Mucosa of gallbladder (tissue), 1 donor: ENCODE data around the gene SGO2. TPM values are rescaled to one million over a fixed set of nuclear protein-coding genes. Genes with fewer than 3 reads are reported as not detected.
A peak's percentile ranks its signal among the peaks of the same experiment; 100 is the strongest.
"Not testable (repeated sequence)": the region's sequence is repeated elsewhere in the genome, so short reads cannot be mapped to it uniquely, and the experiment has no call there.

Experiments
- DNase-seq: peaks from one replicate; pipeline ENCODE4 v3.0.0-alpha.2; 2020; ENCODE audit warnings: low spot score
- total RNA-seq: library from RNA; stranded (reverse); gene quantifications from one replicate; pipeline ENCODE4 v1.2.1, GENCODE V29; 2021
- donor health status: DM: no; HTN: no; CAD: no.

The SGO2 gene
- total RNA-seq, 1 donor from 2014 or later: 2.0 TPM

DNA sequence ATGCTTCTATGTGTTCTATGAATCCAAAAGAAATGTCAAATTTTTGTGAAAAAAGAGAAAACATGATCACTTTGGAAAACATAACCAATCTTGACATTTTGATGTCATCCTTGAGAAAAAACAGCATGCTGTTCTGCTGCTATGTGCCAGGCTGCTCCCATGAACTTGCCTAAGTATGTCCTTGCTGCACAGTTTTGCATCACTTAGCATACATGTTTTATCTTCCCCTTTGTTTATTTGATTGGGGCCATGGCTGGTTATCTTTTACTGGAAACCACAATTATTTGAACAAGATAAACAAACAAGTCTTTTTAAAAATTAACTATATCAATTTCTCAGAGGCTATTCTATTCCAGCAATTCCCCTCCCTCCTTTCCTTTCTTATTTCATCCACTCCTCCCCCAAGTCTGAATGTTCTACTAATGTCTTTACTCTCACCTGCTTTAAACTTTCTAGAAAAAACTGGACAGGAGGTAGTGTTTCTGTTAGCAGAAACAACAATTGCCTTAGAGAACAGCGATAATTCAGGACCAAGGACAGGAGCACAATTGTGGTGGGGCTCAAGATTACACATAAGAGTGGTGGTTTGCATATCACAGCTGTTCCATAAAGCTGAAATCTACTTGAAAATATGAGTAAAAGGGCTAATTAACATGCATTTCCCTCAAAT lies 66.5 kb downstream of the SGO2 start:
- peak; percentile 29 for DNase-seq

DNA sequence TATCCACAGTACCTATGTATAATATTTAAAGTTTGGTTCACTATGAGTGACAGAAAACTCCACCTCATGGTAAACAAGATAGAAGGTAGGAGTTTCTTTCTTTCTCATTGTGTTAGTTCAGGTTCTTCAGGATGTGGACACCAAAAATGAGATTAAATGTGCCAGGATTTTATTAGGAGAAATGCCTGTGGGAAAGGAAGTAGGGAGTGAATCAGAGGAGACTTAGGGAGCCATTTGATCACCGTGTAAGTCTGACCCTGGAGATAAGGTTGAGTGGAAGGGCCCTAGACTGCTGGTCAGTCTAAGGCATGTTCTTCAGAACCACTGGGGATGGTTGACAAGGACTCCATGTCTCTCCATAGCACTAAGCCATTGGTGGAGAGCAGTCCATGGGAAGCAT lies 67.9 kb downstream of the SGO2 start:
- no peak for DNase-seq

DNA sequence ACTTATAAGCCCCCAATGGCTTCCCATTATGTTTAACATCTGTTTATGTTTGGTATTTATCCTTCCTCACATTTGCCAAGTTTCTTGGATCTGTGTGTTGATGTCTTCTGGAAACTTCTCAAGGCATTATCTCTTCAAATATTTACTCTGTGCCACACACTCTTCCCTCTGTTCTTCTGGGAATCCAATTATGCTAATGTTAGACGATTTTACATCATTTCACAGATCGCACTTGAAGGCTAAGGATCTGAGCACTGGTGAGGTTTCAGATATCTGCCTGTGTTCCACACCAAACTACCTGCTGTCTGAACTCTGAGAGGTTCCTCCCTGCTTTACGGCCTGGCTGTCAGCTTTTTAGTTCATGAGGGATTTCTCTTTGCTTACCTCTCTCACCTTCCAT lies 69.9 kb downstream of the SGO2 start:
- DNase-seq: no peak

DNA sequence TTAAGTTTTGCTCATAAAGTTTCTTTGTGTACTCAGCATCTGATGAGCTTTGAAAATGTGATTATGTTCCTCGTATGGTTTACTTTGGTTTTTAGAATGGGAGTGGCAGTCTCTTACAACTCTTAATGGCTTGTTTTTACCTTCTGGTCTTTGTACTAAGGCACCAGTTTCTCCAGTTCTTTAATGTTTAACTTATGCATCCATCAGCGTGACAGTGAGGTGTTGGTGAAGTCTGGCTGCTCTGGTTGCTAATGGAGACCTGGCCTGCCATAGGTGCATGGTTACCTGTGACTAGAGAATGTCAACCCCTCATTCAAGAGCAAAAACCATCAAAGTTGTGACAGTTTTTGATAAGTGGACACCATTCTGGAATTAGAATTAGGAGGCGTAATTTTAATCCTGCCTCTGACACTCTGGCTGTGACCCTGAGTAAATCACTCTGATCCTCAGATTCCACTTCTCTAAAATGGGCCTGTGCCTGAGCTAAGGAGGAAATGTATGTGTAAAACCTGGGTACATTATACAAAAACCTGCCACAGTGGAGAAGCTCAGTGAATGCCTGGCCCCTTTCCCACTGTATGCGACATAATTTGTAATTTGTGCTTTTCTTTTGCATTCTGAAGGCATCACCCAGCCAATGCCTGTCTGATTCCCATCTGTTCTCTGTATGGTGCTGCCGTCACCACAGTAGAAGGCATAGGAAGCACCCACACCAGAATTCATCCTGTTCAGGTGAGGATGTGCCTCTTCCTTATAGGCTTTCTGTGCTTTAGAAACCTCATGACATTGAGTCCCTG lies 71.0 kb downstream of the SGO2 start:
- peak; percentile 51 for DNase-seq

DNA sequence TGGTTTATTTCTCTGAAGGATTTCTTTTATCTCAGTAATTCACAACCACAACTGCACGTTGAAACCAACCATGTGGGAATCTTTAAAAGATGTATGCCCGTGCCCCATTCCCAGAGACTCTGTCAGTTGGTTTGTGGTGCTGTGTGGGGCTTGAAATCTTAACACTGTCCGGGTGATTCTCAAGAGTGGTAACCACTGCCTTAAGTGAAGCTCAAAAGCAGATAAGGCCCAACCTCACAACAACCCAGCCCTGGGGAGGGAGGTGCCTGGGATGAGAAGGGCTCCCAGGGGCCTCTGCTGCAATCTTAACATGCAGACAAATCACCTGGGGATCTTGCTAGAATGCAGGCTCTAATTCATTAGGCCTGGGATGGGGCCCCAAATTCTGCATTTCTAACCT lies 73.2 kb downstream of the SGO2 start:
- DNase-seq: no peak

DNA sequence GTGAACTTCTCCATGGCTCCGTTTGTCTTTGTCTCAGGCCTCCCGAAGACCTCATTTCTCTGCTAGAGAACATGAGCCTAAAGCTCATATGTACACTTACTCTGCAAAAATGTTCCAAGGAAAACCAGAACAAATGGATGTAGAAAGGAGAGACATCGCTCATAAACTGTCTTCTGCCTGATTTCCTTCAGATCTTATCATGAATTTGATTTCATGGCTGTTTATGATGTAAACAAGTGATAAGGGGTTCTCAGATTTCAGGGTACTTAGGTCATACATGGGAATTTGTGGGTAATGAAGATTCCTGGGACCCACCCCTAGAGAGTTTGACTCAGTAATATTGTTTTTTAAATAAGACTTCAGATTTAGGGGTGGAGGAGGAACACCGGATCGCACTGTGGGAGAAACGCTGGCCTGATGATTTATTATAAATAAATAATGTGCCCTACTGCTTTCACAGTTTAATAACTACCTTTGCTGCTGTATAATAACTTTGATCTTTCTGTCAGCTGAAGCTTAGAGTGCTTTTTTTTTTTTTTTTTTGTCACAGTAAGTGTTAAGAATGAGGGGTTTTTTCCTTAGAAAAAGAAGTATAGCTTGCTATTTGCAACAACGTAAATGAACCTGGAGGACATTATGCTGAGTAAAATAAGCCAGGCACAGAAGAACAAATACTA lies 74.7 kb downstream of the SGO2 start:
- no peak for DNase-seq

DNA sequence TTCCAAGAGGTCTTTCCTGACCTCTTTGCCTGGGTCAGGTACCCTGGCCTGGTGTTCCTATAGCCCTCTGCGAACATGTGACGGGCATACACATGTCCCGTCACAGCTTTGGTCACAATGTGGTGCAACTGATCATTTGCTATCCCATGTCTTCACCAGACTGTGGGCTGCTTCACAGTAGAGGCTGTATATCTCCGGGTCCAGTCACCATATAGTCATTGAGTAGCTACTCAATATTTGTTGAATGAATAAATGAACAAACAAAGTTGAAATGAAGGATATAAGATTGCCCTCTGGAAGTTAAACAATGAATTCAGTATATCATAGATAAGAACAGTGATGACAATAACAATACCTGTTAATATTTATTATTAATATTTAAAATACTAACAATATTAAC lies 76.6 kb downstream of the SGO2 start:
- DNase-seq: no peak

DNA sequence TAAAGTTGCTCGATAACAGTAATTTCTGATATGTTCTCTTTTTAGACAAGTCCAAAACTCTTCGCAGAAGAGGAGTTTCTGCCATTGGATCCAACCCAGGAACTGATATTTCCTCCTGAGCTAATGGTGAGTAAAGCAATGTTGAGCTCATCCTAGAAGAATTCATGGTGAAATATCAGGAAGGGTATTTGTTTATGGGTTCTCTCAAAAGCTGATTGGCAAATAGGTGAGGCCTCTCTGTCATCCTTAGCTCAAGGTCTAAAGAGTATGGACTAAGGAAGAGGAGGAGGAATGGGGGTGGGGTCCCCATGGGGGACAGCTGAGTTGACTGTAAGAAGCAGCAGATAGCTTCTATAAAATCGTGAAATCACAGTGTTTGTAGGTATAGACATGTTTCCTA lies 78.0 kb downstream of the SGO2 start:
- DNase-seq: no peak

DNA sequence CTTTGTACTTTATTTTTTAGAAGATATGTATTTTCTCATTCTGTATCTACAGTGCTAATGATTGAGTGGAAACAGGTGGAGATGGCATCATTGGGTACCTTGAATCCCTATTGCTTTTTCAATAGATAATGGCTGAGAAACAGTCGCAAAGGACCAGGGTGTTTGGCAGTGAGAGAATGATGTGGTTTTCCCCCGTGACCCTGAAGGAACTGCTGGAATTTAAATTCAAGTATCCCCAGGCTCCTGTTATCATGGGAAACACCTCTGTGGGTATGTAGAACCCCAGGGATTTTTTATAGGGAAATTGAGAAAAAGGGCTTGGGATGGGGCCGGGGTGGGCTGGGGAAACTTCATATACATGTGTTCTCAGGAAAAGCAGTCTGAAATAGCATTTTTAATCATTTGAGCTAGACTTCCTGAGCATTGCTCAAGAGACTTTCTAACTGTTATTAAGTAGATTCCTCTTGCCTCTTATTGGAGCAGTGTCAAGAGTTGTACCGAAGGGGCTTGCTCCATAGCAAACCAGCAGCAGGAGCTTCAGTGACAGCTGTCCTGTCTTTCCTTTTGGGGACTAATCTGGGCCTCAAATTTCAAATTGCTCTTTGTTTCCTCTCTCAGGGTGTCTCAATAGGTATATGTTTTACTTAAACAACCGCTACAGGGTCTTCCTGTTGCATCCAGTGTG lies 78.7 kb downstream of the SGO2 start:
- no peak for DNase-seq

DNA sequence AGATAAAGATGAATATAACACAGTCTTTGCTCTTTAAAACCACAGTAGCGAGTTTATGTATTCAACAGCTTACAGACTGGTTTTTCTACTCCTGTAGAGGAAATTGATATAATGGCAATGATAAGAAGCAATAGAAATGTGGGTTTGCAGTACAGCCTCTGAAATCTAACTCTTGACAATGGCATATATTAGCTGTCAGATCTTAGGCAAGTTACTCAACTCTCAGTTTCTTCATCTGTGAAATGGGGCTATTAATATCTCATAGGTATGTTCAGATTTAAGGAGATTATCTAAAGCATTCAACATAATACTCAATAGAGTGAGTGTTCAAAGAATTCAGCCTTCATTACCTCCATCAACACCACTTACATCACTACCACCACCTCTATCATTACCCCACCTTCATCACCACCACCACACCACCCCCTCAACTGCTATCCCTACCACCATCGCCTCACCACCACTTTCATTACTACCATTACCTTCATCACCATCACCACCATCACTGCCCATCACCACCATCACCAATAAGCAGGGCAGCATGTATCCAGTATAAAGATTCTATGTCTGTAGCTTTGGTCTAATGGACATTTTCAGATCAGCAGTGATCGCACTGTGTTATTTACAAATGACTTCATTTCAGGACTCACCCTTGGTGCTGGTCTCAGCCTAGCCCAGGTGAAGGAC lies 82.5 kb downstream of the SGO2 start:
- no peak for DNase-seq

DNA sequence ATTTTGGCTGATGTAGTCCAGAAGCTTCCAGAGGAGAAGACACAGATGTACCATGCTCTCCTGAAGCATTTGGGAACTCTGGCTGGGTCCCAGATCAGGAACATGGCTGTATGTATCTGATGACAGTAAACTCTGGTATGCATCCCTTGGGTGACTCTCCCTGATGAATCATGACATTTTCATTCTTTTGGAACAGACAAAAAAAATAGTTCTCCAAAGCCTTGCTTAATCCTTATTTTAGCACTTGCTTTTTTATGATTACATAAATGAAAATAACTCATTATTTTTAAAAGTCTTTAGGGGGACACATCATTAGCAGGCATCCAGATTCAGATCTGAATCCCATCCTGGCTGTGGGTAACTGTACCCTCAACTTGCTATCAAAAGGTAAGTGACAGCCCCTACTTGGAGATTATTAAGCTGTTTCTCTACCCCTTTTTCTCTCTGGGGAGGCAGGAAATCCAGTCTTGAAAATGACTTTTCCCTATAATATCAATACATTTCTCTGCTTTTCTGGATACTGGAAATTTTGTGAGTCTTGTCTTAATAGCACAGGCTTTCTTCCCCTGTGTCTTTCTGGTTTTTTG lies 83.1 kb downstream of the SGO2 start:
- no peak for DNase-seq

DNA sequence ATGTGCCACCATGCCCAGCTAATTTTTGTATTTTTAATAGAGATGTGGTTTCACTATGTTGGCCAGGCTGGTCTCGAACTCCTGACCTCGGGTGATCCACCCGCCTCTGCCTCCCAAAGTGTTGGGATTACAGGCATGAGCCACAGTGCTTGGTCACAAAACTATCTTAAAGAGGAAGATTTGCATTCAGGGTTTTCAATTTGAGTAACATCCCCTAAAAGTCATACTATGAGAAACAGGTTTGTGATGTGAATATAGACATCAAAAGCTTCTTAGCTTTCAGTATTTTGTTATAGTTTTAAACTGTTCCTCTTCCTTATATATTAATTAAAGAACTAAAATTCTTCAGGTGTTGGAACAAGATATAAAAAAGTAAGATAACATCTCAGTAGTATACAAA lies 84.2 kb downstream of the SGO2 start:
- not testable (repeated sequence) for DNase-seq

DNA sequence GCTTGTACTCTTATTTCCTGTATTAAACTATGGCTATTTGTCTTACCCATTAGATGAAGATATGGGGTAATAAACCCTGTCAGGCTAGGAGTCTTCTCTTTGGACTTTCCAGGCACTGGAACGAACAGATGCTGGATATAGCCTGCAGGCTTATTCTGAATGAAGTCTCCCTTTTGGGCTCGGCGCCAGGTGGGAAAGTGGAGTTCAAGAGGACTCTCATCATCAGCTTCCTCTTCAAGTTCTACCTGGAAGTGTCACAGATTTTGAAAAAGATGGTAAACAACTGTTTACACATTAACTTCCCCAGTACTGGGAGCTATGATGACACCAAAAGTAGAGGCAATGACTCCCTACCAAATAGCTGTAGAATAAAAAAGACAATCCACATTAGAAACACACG lies 87.7 kb downstream of the SGO2 start:
- no peak for DNase-seq

DNA sequence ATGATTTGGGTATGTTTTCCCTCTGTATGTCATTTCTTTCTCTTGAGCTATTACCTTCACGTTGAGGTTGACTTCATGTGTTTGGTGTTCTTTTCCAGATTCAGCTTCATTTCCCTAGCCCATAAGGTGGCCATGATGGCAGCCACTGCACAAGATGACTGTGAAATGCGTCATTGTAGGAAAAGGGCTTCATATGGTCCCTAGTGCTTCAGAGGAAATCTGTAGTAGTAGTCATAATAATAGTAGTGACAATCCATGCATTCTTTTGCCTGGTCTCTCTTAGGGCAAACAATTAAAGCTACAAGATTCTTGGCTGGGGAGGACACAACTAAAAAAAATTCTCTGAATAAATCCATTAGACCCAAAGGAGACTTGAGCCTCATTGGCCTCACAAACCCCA lies 88.2 kb downstream of the SGO2 start:
- DNase-seq: no peak

DNA sequence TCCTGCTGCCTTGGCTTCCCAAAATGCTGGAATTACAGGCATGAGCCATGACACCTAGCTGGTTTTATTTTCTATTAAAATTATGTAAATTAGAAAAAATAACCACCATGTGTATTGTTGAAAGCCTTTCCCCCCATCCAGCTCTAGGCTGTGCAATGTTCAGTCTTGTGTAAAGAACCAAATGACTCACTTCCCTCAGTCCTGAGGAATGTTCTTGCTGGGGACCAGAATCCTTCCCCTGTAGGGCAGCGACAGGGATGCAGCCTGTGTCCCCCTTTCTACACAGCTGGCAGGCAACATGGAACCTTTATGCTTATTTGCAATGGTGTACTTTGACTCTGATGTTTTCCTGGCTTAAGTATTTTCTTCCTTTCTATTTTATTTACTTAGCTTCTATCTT lies 89.2 kb downstream of the SGO2 start:
- DNase-seq: no peak

DNA sequence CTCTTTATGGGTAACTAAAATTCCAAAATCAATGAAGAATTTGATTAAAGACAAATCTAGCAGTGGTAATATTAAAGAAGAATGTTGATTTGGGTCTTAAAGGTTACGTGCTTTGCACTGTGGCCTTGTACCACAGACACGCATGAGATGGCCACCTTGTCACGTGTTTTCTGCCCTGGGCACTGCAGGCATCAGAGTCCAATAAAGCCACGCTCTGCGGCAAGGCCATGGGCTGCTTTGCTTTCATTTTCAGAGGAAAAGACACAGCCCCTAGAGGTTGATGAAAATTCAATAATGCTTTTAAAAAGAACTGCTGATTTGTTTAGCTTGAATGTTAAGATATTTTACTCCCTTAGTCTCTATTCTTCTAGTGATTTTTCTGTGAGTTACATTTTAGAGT lies 90.2 kb downstream of the SGO2 start:
- DNase-seq: peak; percentile 43

DNA sequence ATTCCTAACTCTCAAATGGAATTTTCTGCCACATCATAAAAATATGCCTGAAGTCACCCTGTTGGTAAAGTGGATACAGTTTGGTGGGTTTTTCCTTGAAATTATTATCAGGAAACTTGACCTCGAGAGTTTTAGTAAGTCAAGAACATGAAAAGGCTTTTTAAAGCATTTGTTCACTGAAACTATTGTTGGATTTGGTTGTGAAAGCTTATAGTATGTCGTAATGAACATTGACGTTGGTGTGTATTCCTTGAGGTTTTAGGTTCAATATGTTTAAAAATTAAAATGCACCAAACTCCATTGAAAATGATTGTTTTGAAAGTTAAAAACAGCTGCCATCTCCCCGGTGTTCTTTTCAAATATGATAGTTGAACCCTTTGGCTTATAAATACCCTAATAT lies 90.6 kb downstream of the SGO2 start:
- no peak for DNase-seq

DNA sequence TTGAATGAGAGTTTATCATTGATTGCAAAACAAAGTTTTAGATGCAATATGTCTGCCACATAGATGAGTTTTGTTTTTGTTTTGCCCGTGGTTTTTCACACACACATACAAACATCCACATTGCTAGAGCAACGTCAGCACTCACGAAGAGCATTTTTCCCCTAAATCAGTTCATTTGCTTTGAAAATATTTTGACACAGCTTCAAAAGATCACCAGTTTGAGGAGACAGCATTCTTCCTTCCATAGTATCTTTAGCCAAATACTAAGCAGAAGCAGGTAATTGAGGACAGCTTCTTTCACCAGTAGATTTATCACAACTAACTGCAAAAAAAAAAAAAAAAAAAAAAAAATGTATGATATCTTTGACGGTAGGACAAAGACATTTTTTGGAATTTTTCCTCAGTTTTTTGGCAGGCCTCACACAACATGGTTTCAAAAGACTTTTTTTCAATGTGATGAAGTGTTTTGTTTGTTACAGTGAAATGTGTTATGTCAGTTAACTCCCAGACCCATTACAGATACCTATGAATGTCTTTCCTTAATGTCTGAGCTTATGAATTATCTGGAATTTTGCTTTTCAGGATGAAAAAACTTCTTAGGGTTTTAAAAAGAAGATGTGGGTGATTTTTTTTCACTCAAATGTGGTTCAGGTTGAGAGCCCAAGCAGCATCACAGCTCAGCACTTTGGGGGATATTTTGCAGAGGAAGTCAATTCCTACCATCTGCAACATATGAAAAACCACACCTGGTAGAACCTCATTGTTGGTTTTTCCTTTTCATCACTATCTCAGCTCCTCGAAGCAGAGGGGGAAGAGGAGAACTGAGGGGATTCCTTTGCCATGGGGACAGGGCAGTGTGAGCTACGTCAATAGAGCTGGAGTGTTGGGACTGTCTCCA lies 91.4 kb downstream of the SGO2 start:
- no peak for DNase-seq

DNA sequence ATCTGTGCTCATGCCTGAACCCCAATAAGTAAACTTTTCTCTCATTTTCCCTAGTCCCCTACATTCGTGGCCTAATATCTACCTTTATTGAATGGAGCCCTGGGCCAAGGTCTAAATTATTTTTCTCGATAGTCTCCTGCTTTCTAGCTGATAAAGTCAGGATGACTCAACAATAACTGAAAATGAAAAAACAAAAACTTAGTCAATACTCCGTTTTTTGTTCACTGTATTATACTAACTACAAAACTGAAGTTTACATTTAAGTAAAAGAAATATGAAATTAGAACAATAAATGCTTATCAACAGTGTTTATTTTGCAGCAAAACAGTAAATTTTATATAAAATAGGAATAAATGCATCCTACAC lies 92.0 kb downstream of the SGO2 start:
- no peak for DNase-seq

DNA sequence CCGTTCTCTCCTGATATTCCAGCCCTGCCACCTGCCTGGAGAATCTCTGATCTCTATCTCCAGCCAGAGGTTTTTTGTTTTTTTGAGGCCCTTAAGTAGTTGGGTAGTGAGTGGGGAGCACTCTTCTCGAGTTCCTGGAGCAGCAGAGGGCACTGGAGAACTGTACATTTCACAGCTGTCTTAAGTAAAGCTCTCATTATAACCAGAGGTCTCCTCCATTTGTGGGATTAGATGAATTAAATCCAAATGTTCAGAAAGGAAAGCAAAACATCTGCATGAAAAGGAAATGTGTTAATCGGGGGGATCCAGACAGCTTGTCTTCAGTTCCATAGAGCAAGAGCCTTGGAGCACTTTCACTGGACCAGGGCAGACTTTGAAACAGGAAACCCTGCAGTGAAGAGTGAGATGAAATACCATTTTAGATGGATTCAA lies 92.6 kb downstream of the SGO2 start:
- DNase-seq: no peak
